HAP-1 (cell line): ENCODE measurements around the gene LIPG.
"Not testable (repeated sequence)": the region's sequence is repeated elsewhere in the genome, so short reads cannot be mapped to it uniquely, and the experiment has no call there.

ENCODE experiments used
- DNase-seq, 2 experiments: peaks; one replicate each; pipeline ENCODE4 v3.0.0-alpha.2; 2016 to 2020; ENCODE audit warnings: low spot score in 2 of 2
- H3K27me3 ChIP-seq: fragments of 250-450 bp; sonication (Bioruptor Pico); 2 replicates; pipeline ENCODE4 v1.5.1; 2020; ENCODE audit warnings: low read depth, mild to moderate bottlenecking, moderate library complexity
- H3K36me3 ChIP-seq: fragments of 250-450 bp; sonication (Bioruptor Pico); replicated peaks from 2 replicates; pipeline ENCODE4 v1.5.1; 2020; ENCODE audit warnings: mild to moderate bottlenecking
- H3K4me1 ChIP-seq: fragments of 250-450 bp; sonication (Bioruptor Pico); 2 replicates; pipeline ENCODE4 v1.5.1; 2020; ENCODE audit warnings: mild to moderate bottlenecking
- H3K4me3 ChIP-seq: fragments of 250-450 bp; sonication (Bioruptor Pico); 2 replicates; pipeline ENCODE4 v1.5.1; 2020; ENCODE audit warnings: mild to moderate bottlenecking, moderate library complexity
- H3K9me3 ChIP-seq: fragments of 250-450 bp; sonication (Bioruptor Pico); 2 replicates; pipeline ENCODE4 v1.5.1; 2020; ENCODE audit warnings: mild to moderate bottlenecking, moderate library complexity
- in situ Hi-C: fragments of 300-500 bp; cut with MboI; formaldehyde crosslinking; loops from 3 replicates; pipeline ENCODE4 v1.14.3; 2020; ENCODE audit warnings: low sequenced_read_pairs, inconsistent platforms, mixed read lengths

LIPG gene

GRCh38 chr18:49561289-49562193 lies at the start of gene LIPG:
Gene LIPG (plus strand): TSS chr18:49562057. CDS start chr18:49562309, 252 bp downstream.
- H3K4me3 ChIP-seq: peak within 1 kb of the TSS; percentile 42
- DNase-seq: peak; percentile 88 to 96
- peaks cover 33% of the 10 kb centered on the region for H3K4me1 ChIP-seq
- in situ Hi-C loops: no loop called here
- H3K27me3 ChIP-seq: no peaks in the 10 kb centered on the region
- H3K36me3 ChIP-seq: no peaks in the 10 kb centered on the region
- no peaks in the 10 kb centered on the region for H3K9me3 ChIP-seq

DNA sequence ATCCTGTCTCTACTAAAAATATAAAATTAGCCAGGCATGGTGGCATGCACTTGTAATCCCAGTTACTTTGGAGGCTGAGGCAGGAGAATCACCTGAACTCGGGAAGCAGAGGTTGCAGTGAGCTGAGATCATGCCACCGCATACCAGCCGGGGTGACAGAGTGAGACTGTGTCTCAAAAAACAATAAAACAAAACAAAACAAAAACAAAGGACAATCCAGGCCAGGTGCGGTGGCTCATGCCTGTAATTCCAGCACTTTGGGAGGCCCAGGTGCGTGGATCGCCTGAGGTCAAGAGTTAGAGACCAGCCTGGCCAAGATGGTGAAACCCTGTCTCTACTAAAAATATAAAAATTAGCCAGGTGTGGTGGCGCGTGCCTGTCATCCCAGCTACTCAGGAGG lies 49.0 kb upstream of the LIPG start:
- not testable (repeated sequence) for H3K9me3 ChIP-seq, H3K36me3 ChIP-seq, H3K4me1 ChIP-seq, H3K4me3 ChIP-seq, DNase-seq, H3K27me3 ChIP-seq
- in situ Hi-C loops: loop anchor here (5.0 kb wide), 1 partner anchor 344 kb away; no protein-coding TSS in a partner anchor

DNA sequence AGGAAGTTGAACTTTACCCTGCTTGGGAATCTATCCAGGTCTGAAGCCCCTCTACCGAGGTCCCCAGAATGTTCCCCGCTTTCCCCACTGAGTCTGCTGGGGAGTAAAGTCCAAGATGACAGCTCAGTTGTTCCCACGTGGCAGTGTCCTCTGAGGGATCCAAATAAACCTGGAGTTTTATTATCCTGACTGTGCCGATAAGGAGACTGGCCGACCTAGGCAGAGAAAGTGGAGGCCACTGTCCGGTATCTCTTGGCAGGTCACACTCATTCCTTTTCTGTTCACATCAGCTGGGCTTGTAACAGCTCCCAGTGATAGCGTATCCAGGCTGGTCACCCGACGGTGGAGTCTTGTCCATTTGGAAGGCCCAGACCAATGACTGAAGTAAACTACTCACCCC lies 47.3 kb upstream of the LIPG start:
- H3K4me3 ChIP-seq: no peak overlapping the region
- DNase-seq: no peak
- no peaks in the 10 kb centered on the region for H3K9me3 ChIP-seq
- in situ Hi-C loops: loop anchor here (5.0 kb wide), 1 partner anchor 343 kb away; no protein-coding TSS in a partner anchor
- no peaks in the 10 kb centered on the region for H3K27me3 ChIP-seq
- peaks cover 14% of the 10 kb centered on the region for H3K4me1 ChIP-seq
- H3K36me3 ChIP-seq: no peaks in the 10 kb centered on the region

GRCh38 chr18:49515003-49515402 lies 46.9 kb upstream of the LIPG start:
- H3K9me3 ChIP-seq, H3K27me3 ChIP-seq, in situ Hi-C loops, H3K36me3 ChIP-seq, H3K4me3 ChIP-seq, DNase-seq: not testable (repeated sequence)
- H3K4me1 ChIP-seq: peaks cover 18% of the 10 kb centered on the region

DNA sequence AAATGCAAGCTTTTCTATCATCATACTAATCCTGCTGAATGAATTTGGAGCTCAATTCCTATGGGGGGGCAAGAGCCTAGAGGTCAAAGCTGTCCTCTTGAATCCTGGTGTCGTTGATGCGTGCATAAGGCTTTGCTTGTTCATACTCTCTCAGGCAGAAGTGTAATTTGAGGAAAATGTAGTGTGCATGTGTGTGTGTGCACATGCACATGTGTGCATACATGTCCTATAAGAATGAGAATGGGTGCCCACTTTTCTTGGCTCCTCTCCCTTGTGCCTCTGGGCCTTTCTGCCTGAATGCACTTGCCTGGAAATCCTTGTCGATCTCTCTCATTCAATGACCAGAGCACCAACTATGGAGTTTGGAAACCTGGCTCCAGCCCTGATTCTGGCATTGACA lies 46.3 kb upstream of the LIPG start:
- peaks cover 23% of the 10 kb centered on the region for H3K4me1 ChIP-seq
- no peak for DNase-seq
- in situ Hi-C loops: no loop called here

DNA sequence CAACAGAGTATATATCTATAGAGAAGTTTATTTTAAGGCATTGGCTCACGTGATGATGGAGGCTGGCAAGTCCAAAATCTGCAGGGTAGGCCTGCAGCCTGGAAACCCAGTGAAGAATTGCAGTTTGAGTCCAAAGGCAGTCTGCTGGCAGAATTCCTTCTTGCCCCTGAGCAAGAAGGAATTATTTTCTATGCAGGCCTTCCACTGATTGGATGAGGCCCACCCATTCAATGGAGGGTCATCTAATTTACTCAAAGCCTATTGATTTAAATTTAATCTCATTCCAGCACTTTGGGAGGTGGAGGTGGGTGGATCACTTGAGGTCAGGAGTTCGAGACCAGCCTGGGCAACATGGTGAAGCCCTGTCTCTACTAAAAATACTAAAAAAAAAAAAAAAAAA lies 44.4 kb upstream of the LIPG start:
- H3K4me1 ChIP-seq: peaks cover 35% of the 10 kb centered on the region
- H3K9me3 ChIP-seq: no peaks in the 10 kb centered on the region
- no peaks in the 10 kb centered on the region for H3K36me3 ChIP-seq
- in situ Hi-C loops: no loop called here
- no peak for DNase-seq
- H3K4me3 ChIP-seq: no peak overlapping the region
- H3K27me3 ChIP-seq: no peaks in the 10 kb centered on the region

More for the DNA sequence above, 46.3 kb upstream of the LIPG start:
- Histone ChIP-seq H3K36me3 (no peaks in the 10 kb centered on the region), H3K4me3 (no peak overlapping the region), H3K9me3 (no peaks in the 10 kb centered on the region), H3K27me3 (no peaks in the 10 kb centered on the region)

GRCh38 chr18:49519101-49519971 lies 42.5 kb upstream of the LIPG start:
- no peaks in the 10 kb centered on the region for H3K36me3 ChIP-seq
- DNase-seq: peak; percentile 83 to 99
- in situ Hi-C loops: no loop called here

GRCh38 chr18:49520661-49521145 lies 41.2 kb upstream of the LIPG start:
- no peaks in the 10 kb centered on the region for H3K27me3 ChIP-seq
- H3K9me3 ChIP-seq: no peaks in the 10 kb centered on the region
- peak; percentile 71 to 79 for DNase-seq
- no peak overlapping the region for H3K4me3 ChIP-seq
- in situ Hi-C loops: no loop called here
- peaks cover 35% of the 10 kb centered on the region for H3K4me1 ChIP-seq
- H3K36me3 ChIP-seq: no peaks in the 10 kb centered on the region

More at GRCh38 chr18:49519101-49519971, 42.5 kb upstream of the LIPG start:
- H3K9me3 ChIP-seq: no peaks in the 10 kb centered on the region
- no peak overlapping the region for H3K4me3 ChIP-seq
- H3K4me1 ChIP-seq: peaks cover 35% of the 10 kb centered on the region
- no peaks in the 10 kb centered on the region for H3K27me3 ChIP-seq

DNA sequence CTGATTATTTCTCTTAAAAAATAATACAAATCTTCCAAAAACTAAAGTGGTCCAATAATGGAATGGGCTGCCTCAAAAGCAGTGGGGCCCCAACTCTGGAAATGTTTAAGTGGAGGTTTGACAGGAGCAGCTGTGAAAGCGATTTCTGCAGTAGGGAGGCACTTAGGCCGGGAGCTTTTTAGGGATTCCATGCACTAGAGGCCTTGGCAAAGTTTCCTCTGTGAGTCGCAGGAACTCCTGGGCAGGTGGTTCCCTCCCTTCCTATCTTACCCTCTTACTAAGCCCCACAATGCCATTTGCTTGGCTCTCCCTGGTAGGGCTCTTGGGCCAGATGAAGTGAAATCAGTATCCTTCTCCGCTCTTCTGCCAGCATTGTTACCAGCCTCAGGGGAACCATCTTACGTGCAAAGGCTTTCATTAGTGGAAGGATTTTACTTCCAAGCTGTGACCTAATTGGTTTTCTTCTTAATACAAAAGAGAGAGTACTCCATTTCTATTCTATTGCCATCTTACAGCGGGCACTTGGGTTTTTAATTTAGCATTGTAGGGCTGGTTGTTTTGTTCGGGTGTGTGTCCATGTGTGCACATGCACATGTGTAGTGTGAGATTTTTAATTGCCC lies 40.5 kb upstream of the LIPG start:
- Histone ChIP-seq H3K36me3 (no peaks in the 10 kb centered on the region), H3K9me3 (no peaks in the 10 kb centered on the region), H3K4me3 (no peak overlapping the region), H3K27me3 (no peaks in the 10 kb centered on the region), H3K4me1 (peaks cover 35% of the 10 kb centered on the region)
- peak in 1 of 2 experiments; percentile 31 for DNase-seq
- in situ Hi-C loops: no loop called here

- in situ Hi-C loops, DNase-seq, H3K27me3 ChIP-seq, H3K9me3 ChIP-seq, H3K36me3 ChIP-seq, H3K4me3 ChIP-seq: not testable (repeated sequence)
- H3K4me1 ChIP-seq: peaks cover 42% of the 10 kb centered on the region
Measured at GRCh38 chr18:49523580-49524093, 38.2 kb upstream of the LIPG start.

GRCh38 chr18:49524349-49524748 lies 37.5 kb upstream of the LIPG start:
- H3K4me1 ChIP-seq: peaks cover 45% of the 10 kb centered on the region
- H3K9me3 ChIP-seq: no peaks in the 10 kb centered on the region
- H3K36me3 ChIP-seq: no peaks in the 10 kb centered on the region
- in situ Hi-C loops: no loop called here
- H3K4me3 ChIP-seq: no peak overlapping the region
- DNase-seq: no peak
- H3K27me3 ChIP-seq: no peaks in the 10 kb centered on the region

- Histone ChIP-seq H3K36me3 (no peaks in the 10 kb centered on the region), H3K4me1 (peaks cover 42% of the 10 kb centered on the region), H3K4me3 (no peak overlapping the region), H3K27me3 (no peaks in the 10 kb centered on the region), H3K9me3 (no peaks in the 10 kb centered on the region)
- no peak for DNase-seq
- in situ Hi-C loops: no loop called here
Measured at GRCh38 chr18:49524951-49525350, 36.9 kb upstream of the LIPG start.

DNA sequence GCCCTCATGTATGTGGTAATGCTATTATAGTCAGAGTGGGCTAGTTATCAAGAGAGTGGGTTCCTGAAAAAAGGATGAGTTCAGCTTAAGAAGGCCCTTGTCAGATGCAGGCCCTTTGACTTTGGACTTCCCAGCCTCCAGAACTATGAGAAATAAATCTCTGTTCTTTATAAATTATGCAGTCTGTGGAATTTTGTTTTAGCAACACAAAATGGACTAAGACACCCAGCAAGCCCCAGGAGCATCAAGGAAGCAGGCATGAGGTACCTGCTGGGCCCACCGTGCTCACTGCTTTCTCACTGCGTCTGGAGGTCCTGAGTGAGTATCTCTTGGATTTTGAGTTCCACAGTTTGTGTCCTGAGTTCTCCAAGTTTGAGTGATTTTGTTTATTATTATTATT lies 35.9 kb upstream of the LIPG start:
- H3K4me1 ChIP-seq: peaks cover 31% of the 10 kb centered on the region
- no peaks in the 10 kb centered on the region for H3K27me3 ChIP-seq
- in situ Hi-C loops: no loop called here
- no peak for DNase-seq
- H3K36me3 ChIP-seq: no peaks in the 10 kb centered on the region
- H3K4me3 ChIP-seq: no peak overlapping the region
- no peaks in the 10 kb centered on the region for H3K9me3 ChIP-seq
